AG09309 (cell line): Measurements from ENCODE around the gene RBM28.

Source experiments
- DNase-seq: peaks from one replicate; pipeline ENCODE4 v3.0.0-alpha.2; 2010; ENCODE audit warnings: low read depth
- H3K4me3 ChIP-seq: 2 replicates; pipeline ENCODE4 v1.5.1; 2011; ENCODE audit warnings: mild to moderate bottlenecking, low read depth, low read length, moderate library complexity; ENCODE audit not compliant: control insufficient read depth
- TF ChIP-seq, protein P1 (sequence below): IDR thresholded peaks from 2 replicates; pipeline ENCODE4 v1.5.1; 2011; ENCODE audit warnings: mild to moderate bottlenecking, low read depth, low read length, inconsistent platforms; ENCODE audit not compliant: insufficient read depth, control insufficient read depth; ENCODE audit errors: missing control alignments

Gene RBM28

GRCh38 chr7:128321044-128321422 lies 22.7 kb downstream of the RBM28 start:
- DNase-seq: no peak
- H3K4me3 ChIP-seq: no peak overlapping the region
- TF ChIP-seq, protein P1, sequence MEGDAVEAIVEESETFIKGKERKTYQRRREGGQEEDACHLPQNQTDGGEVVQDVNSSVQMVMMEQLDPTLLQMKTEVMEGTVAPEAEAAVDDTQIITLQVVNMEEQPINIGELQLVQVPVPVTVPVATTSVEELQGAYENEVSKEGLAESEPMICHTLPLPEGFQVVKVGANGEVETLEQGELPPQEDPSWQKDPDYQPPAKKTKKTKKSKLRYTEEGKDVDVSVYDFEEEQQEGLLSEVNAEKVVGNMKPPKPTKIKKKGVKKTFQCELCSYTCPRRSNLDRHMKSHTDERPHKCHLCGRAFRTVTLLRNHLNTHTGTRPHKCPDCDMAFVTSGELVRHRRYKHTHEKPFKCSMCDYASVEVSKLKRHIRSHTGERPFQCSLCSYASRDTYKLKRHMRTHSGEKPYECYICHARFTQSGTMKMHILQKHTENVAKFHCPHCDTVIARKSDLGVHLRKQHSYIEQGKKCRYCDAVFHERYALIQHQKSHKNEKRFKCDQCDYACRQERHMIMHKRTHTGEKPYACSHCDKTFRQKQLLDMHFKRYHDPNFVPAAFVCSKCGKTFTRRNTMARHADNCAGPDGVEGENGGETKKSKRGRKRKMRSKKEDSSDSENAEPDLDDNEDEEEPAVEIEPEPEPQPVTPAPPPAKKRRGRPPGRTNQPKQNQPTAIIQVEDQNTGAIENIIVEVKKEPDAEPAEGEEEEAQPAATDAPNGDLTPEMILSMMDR: no peak

DNA sequence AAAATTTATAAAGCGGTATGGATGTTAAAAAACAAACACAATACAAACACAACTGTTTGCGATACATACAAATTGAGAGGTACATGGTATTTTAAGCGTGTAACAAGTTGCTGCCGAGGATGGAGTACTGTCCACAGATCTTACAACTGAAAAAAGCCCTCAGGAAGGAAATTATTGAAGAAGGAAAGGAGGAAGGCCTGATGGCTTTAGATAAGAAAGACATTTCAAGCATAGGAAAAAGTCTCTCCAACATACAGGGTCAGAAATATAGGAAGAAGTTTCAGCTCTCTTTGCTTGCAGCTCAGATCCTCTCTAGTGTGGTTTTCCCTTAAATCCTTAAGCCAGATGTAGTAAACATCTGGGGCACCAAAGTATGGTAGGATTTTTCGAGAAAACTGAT lies 25.0 kb downstream of the RBM28 start:
- TF ChIP-seq, protein P1: no peak

GRCh38 chr7:128311013-128311412 lies 32.7 kb downstream of the RBM28 start:
- DNase-seq: no peak
- TF ChIP-seq, protein P1: no peak
- no peak overlapping the region for H3K4me3 ChIP-seq

More for the DNA sequence above, 25.0 kb downstream of the RBM28 start:
- no peak overlapping the region for H3K4me3 ChIP-seq
- DNase-seq: no peak

GRCh38 chr7:128310499-128310898 lies 33.2 kb downstream of the RBM28 start:
- DNase-seq: no peak
- TF ChIP-seq, protein P1: no peak

GRCh38 chr7:128309976-128310375 lies 33.7 kb downstream of the RBM28 start:
- DNase-seq: no peak
- TF ChIP-seq, protein P1: no peak
- H3K4me3 ChIP-seq: no peak overlapping the region

More at GRCh38 chr7:128310499-128310898, 33.2 kb downstream of the RBM28 start:
- no peak overlapping the region for H3K4me3 ChIP-seq

DNA sequence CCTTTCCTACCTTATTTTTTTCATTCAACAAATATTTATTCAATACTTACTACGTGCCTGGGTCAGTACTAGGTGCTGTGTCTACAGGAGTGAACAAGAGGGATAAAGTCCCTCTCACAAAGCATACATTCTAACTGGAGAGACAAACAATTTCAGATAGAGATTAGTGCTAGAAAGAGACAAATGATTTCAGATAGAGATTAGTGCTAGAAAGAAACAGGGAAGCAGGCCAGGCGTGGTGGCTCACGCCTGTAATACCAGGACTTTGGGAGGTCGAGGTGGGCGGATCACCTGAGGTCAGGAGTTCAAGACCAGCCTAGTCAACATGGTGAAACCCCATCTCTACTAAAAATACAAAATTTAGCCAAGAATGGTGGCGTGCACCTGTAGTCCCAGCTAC lies 34.6 kb downstream of the RBM28 start:
- TF ChIP-seq, protein P1: no peak
- H3K4me3 ChIP-seq: no peak overlapping the region
- no peak for DNase-seq

DNA sequence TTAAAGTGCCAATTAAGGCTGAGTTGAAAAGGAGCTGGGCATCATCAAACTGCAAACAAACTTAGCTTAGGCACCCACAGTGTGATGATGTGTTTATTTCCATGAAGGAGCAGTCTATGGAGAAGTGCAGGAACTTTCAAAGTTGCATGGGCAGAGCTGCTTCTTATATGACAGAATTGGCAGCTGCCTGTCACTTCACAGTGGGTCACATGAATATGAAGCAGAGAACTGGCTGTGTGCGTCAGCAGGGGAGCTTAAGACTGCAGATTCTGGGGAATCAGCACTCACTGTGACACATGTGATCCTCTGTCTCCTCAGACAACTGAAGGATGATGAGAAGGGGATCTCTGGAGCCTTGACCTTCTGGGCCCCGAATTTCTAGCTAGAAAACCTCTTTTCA lies 36.6 kb downstream of the RBM28 start:
- TF ChIP-seq, protein P1: no peak

More for the DNA sequence above, 36.6 kb downstream of the RBM28 start:
- DNase-seq: no peak
- no peak overlapping the region for H3K4me3 ChIP-seq
